GM23338 (cell line): ENCODE results near the gene SLAIN1. TPM values are rescaled to one million over a fixed set of nuclear protein-coding genes. Genes with fewer than 3 reads are reported as not detected.

Experiments
- ATAC-seq: fragments of 200-7000 bp; cut with Tn5 transposase; 3 replicates; pipeline ENCODE4 v1.9.1; 2020
- DNase-seq: peaks from one replicate; pipeline ENCODE4 v3.0.0-alpha.2; 2015; ENCODE audit warnings: low spot score
- H2AFZ ChIP-seq: fragments of 200-600 bp; sonication (generic); 2 replicates; pipeline ENCODE4 v1.8.0; 2016; ENCODE audit warnings: antibody characterized with exemption, mild to moderate bottlenecking, moderate library complexity
- H3F3A ChIP-seq: fragments of 200-600 bp; sonication (generic); replicated peaks from 2 replicates; pipeline ENCODE4 v1.8.0; 2017; ENCODE audit warnings: antibody characterized with exemption, mixed run types, low read depth
- H3K27ac ChIP-seq: fragments of 200-600 bp; sonication (generic); 2 replicates; pipeline ENCODE4 v1.6.1; 2016; ENCODE audit warnings: low read depth
- H3K27me3 ChIP-seq: fragments of 200-600 bp; sonication (generic); 2 replicates; pipeline ENCODE4 v1.8.0; 2016; ENCODE audit warnings: mild to moderate bottlenecking, mixed run types, moderate library complexity; ENCODE audit not compliant: insufficient read depth
- H3K36me3 ChIP-seq: fragments of 200-600 bp; sonication (generic); 2 replicates; pipeline ENCODE4 v1.8.0; 2016; ENCODE audit warnings: mild to moderate bottlenecking; ENCODE audit not compliant: insufficient read depth
- H3K4me1 ChIP-seq: fragments of 200-600 bp; sonication (generic); 2 replicates; pipeline ENCODE4 v1.8.0; 2016; ENCODE audit warnings: mild to moderate bottlenecking, moderate library complexity; ENCODE audit not compliant: insufficient read depth
- H3K4me2 ChIP-seq: fragments of 200-600 bp; sonication (generic); 2 replicates; pipeline ENCODE4 v1.7.1; 2017; ENCODE audit warnings: mixed run types
- H3K4me3 ChIP-seq: fragments of 200-600 bp; sonication (generic); 2 replicates; pipeline ENCODE4 v1.6.1; 2016; ENCODE audit warnings: mixed run types
- H3K79me2 ChIP-seq: fragments of 200-600 bp; sonication (generic); replicated peaks from 2 replicates; pipeline ENCODE4 v1.8.0; 2017; ENCODE audit warnings: mild to moderate bottlenecking; ENCODE audit not compliant: insufficient read depth
- H3K9me2 ChIP-seq: fragments of 200-600 bp; sonication (generic); 2 replicates; pipeline ENCODE4 v1.8.0; 2017; ENCODE audit not compliant: insufficient read depth
- H4K20me1 ChIP-seq: fragments of 200-600 bp; sonication (generic); replicated peaks from 2 replicates; pipeline ENCODE4 v1.8.0; 2017; ENCODE audit warnings: mild to moderate bottlenecking; ENCODE audit not compliant: insufficient read depth
- H3K27ac Mint-ChIP-seq: 2 replicates; pipeline ENCODE4 v1.8.0; 2020; ENCODE audit warnings: inconsistent platforms, mild to moderate bottlenecking, moderate library complexity, mixed read lengths
- H3K27me3 Mint-ChIP-seq: 3 replicates; pipeline ENCODE4 v1.8.0; 2022; ENCODE audit warnings: low read depth, mild to moderate bottlenecking, moderate library complexity, mixed read lengths, inconsistent platforms; ENCODE audit not compliant: insufficient read depth, poor library complexity
- H3K36me3 Mint-ChIP-seq: 3 replicates; pipeline ENCODE4 v1.8.0; 2021; ENCODE audit warnings: low read depth, mild to moderate bottlenecking, inconsistent platforms, moderate library complexity, mixed read lengths
- H3K4me1 Mint-ChIP-seq: 3 replicates; pipeline ENCODE4 v1.8.0; 2020; ENCODE audit warnings: mild to moderate bottlenecking, inconsistent platforms, mixed read lengths
- H3K4me3 Mint-ChIP-seq: 3 replicates; pipeline ENCODE4 v1.8.0; 2021; ENCODE audit warnings: moderate library complexity, mild to moderate bottlenecking, inconsistent platforms, mixed read lengths
- H3K9me3 Mint-ChIP-seq: 3 replicates; pipeline ENCODE4 v1.8.0; 2020; ENCODE audit warnings: moderate library complexity, mild to moderate bottlenecking, inconsistent platforms, mixed read lengths
- CREB1 ChIP-seq: fragments of 250-450 bp; sonication (Bioruptor Pico); IDR thresholded peaks from 2 replicates; pipeline ENCODE4 v1.5.0; 2020; ENCODE audit warnings: low read depth, mild to moderate bottlenecking, moderate library complexity
- CTCF ChIP-seq, 2 experiments: fragments of 200-600 bp in 1 of 2; sonication (generic) in 1 of 2; conservative IDR thresholded peaks; 2 replicates each; pipeline versions ENCODE4 v1.5.1 to v1.6.1; 2016 to 2017; ENCODE audit warnings: antibody characterized with exemption in 2 of 2, low read depth in 2 of 2, mild to moderate bottlenecking in 2 of 2, moderate library complexity in 1 of 2
- EZH2 ChIP-seq: fragments of 200-600 bp; sonication (generic); IDR thresholded peaks from one replicate; pipeline ENCODE4 v1.8.0; 2017; ENCODE audit warnings: antibody characterized with exemption, mild to moderate bottlenecking, low read depth; ENCODE audit not compliant: unreplicated experiment
- JUNB ChIP-seq: IDR thresholded peaks from one replicate; pipeline ENCODE4 v1.6.1; 2016; ENCODE audit warnings: antibody characterized with exemption; ENCODE audit not compliant: unreplicated experiment
- NANOG ChIP-seq: IDR thresholded peaks from 2 replicates; pipeline ENCODE4 v1.6.1; 2016; ENCODE audit warnings: antibody characterized with exemption, borderline replicate concordance
- POLR2AphosphoS5 ChIP-seq: IDR thresholded peaks from 2 replicates; pipeline ENCODE4 v1.6.1; 2016; ENCODE audit warnings: antibody characterized with exemption, low read depth
- ZNF331 ChIP-seq: fragments of 250-450 bp; sonication (Bioruptor Pico); IDR thresholded peaks from 2 replicates; pipeline ENCODE4 v1.5.0; 2020; ENCODE audit warnings: low read depth, mild to moderate bottlenecking, moderate library complexity
- ZNF462 ChIP-seq: fragments of 250-450 bp; sonication (Bioruptor Pico); IDR thresholded peaks from 2 replicates; pipeline ENCODE4 v1.5.0; 2020; ENCODE audit warnings: mild to moderate bottlenecking, moderate library complexity
- polyA plus RNA-seq: library from polyadenylated mRNA; unstranded; fragments of >200 nt; fragmentation: Nextera tagmentation; extraction: Ambion mirVana; gene quantifications from 2 replicates; pipeline ENCODE4 v1.2.1, GENCODE V29; 2016
- total RNA-seq: library from RNA; depleted of rRNA; stranded (reverse); fragments of >200 nt; shearing (Covaris generic); gene quantifications from 2 replicates; pipeline ENCODE4 v1.2.3, GENCODE V29; 2014

The SLAIN1 gene
- total and polyA plus RNA-seq, 2 experiments from 2014 or later, result 16.3 to 44.2 TPM

GRCh38 chr13:77650409-77650808, 47.1 kb upstream of the SLAIN1 start (continued):
- TF ChIP-seq ZNF462 (no peak), JUNB (no peak)

- Mint-ChIP-seq H3K4me1 (no peaks in the 10 kb centered on the region), H3K4me3 (no peak overlapping the region), H3K27ac (no peak overlapping the region), H3K27me3 (no peaks in the 10 kb centered on the region), H3K9me3 (peaks cover 13% of the 10 kb centered on the region; the same call in 2 of the 3 replicates), H3K36me3 (peaks cover 5% of the 10 kb centered on the region)
- Histone ChIP-seq H3K9me2 (peaks cover 4% of the 10 kb centered on the region; the same call in 1 of the 2 replicates), H3K4me3 (no peak overlapping the region), H3K79me2 (no peaks in the 10 kb centered on the region), H3K36me3 (no peaks in the 10 kb centered on the region), H4K20me1 (no peaks in the 10 kb centered on the region; the same call in 1 of the 2 replicates), H3F3A (no peaks in the 10 kb centered on the region), H3K4me1 (no peaks in the 10 kb centered on the region), H3K27me3 (no peaks in the 10 kb centered on the region), H2AFZ (no peak overlapping the region), H3K4me2 (no peak overlapping the region), H3K27ac (no peak overlapping the region)
- ATAC-seq, result no peak
- DNase-seq, result no peak
- TF ChIP-seq ZNF462 (no peak), ZNF331 (CRISPR knock-in tag) (no peak), NANOG (no peak), POLR2AphosphoS5 (no peak), JUNB (no peak), CREB1 (CRISPR knock-in tag) (no peak), CTCF (conservative IDR thresholded peaks at IDR 0.05; ENCODE audit: low read depth in 2 of 2) (no peak), EZH2 (no peak)
Measured at GRCh38 chr13:77653301-77653700, 44.2 kb upstream of the SLAIN1 start.
